SK-N-SH (cell line): Measurements from ENCODE around the gene ARMH2. TPM values are rescaled to one million over a fixed set of nuclear protein-coding genes. Genes with fewer than 3 reads are reported as not detected.

Source experiments
- CTCF ChIA-PET: fragments of 300-600, 350-600 bp; formaldehyde crosslinking; extraction: SDS; loops from one replicate; lab custom pipeline; 2021; lab: Yijun Ruan, JAX
- POLR2A ChIA-PET: fragments of 350-600 bp; sonication (Branson Sonifier 250); formaldehyde crosslinking; extraction: SDS; loops from one replicate; lab custom pipeline; 2020; ENCODE audit warnings: antibody characterized with exemption, inconsistent platforms; lab: Yijun Ruan, JAX
- DNase-seq: peaks from one replicate; pipeline ENCODE4 v3.0.0; 2012
- H2AFZ ChIP-seq: fragments of 200-600 bp; sonication (generic); 2 replicates; pipeline ENCODE4 v1.8.1; 2016; ENCODE audit warnings: antibody characterized with exemption, mild to moderate bottlenecking, low read depth
- H3F3A ChIP-seq: fragments of 200-600 bp; sonication (generic); replicated peaks from 2 replicates; pipeline ENCODE3; 2016; ENCODE audit warnings: antibody characterized with exemption, mild to moderate bottlenecking; ENCODE audit not compliant: insufficient read depth
- H3K27ac ChIP-seq, 2 experiments: fragments of 200-500 bp in 1 of 2; fragments of 200-600 bp in 1 of 2; sonication (Bioruptor generic) in 1 of 2; sonication (generic), shearing (Covaris generic) in 1 of 2; 2 replicates each; pipeline versions ENCODE4 v1.5.1 to v1.6.1; 2014 to 2016; ENCODE audit warnings: low read depth in 2 of 2, inconsistent platforms in 1 of 2, low read length in 1 of 2, mild to moderate bottlenecking in 1 of 2, mixed read lengths in 1 of 2
- H3K27me3 ChIP-seq: fragments of 200-600 bp; sonication (generic), shearing (Covaris generic); 2 replicates; pipeline ENCODE4 v1.6.1; 2016; ENCODE audit warnings: mixed run types; ENCODE audit not compliant: insufficient read depth
- H3K36me3 ChIP-seq, 2 experiments: fragments of 200-500 bp in 1 of 2; fragments of 200-600 bp in 1 of 2; sonication (Bioruptor generic) in 1 of 2; sonication (generic) in 1 of 2; replicated peaks in 1 of 2; 2 replicates each; pipeline versions ENCODE3 to v1.5.1; 2014 to 2016; ENCODE audit warnings: low read length in 1 of 2, mild to moderate bottlenecking in 1 of 2; ENCODE audit not compliant: insufficient read depth in 2 of 2, control insufficient read depth in 1 of 2
- H3K4me1 ChIP-seq, 2 experiments: fragments of 200-500 bp in 1 of 2; fragments of 200-600 bp in 1 of 2; sonication (Bioruptor generic) in 1 of 2; sonication (generic), shearing (Covaris generic) in 1 of 2; 2 replicates each; pipeline versions ENCODE4 v1.5.1 to v1.6.1; 2014 to 2016; ENCODE audit warnings: low read depth in 1 of 2, low read length in 1 of 2, mixed run types in 1 of 2; ENCODE audit not compliant: insufficient read depth in 2 of 2, control insufficient read depth in 1 of 2
- H3K4me2 ChIP-seq: fragments of 200-600 bp; sonication (generic), shearing (Covaris generic); 2 replicates; pipeline ENCODE4 v1.6.1; 2017; ENCODE audit warnings: mixed run types
- H3K4me3 ChIP-seq, 2 experiments: fragments of 200-500 bp in 1 of 2; fragments of 200-600 bp in 1 of 2; sonication (Bioruptor generic) in 1 of 2; sonication (generic), shearing (Covaris generic) in 1 of 2; 2 replicates each; pipeline versions ENCODE4 v1.5.1 to v1.8.1; 2014 to 2016; ENCODE audit warnings: low read depth in 2 of 2, inconsistent platforms in 1 of 2, low read length in 1 of 2, mild to moderate bottlenecking in 1 of 2, mixed read lengths in 1 of 2, moderate library complexity in 1 of 2
- H3K79me2 ChIP-seq: fragments of 200-600 bp; sonication (generic); 2 replicates; pipeline ENCODE4 v1.8.1; 2017; ENCODE audit warnings: mild to moderate bottlenecking; ENCODE audit not compliant: insufficient read depth
- H3K9ac ChIP-seq: fragments of 200-600 bp; sonication (generic); 2 replicates; pipeline ENCODE4 v1.6.1; 2017; ENCODE audit warnings: mixed run types
- H3K9me2 ChIP-seq: fragments of 200-600 bp; sonication (generic); 2 replicates; pipeline ENCODE4 v1.6.1; 2017; ENCODE audit warnings: mixed run types
- H3K9me3 ChIP-seq: fragments of 200-600 bp; sonication (generic); 2 replicates; pipeline ENCODE4 v1.6.1; 2017; ENCODE audit warnings: mixed run types, mild to moderate bottlenecking, moderate library complexity
- H4K20me1 ChIP-seq: fragments of 200-600 bp; sonication (generic); 2 replicates; pipeline ENCODE4 v1.6.1; 2017; ENCODE audit warnings: mild to moderate bottlenecking, mixed run types; ENCODE audit not compliant: insufficient read depth
- CHD2 ChIP-seq: fragments of 150-350 bp; IDR thresholded peaks from 2 replicates; pipeline ENCODE4 v1.6.1; 2018; ENCODE audit warnings: low read length; ENCODE audit not compliant: partially characterized antibody
- ELF1 ChIP-seq: IDR thresholded peaks from 2 replicates; pipeline ENCODE4 v1.4.0; 2012
- EZH2phosphoT487 ChIP-seq: fragments of 200-600 bp; sonication (generic); IDR thresholded peaks from 2 replicates; pipeline ENCODE4 v1.6.1; 2017; ENCODE audit warnings: low read depth, mixed run types, mild to moderate bottlenecking, antibody characterized with exemption, moderate library complexity, borderline replicate concordance
- FOSL2 ChIP-seq: IDR thresholded peaks from 2 replicates; pipeline ENCODE4 v1.4.0; 2012; ENCODE audit warnings: low read depth, mild to moderate bottlenecking, moderate library complexity, borderline replicate concordance
- FOXJ3 ChIP-seq: sonication (generic); formaldehyde crosslinking; IDR thresholded peaks from 2 replicates; pipeline ENCODE4 v1.5.1; 2020; ENCODE audit warnings: mild to moderate bottlenecking, missing genetic modification reagents
- FOXM1 ChIP-seq: IDR thresholded peaks from 2 replicates; pipeline ENCODE4 v1.4.0; 2012; ENCODE audit warnings: low read depth, mild to moderate bottlenecking
- MEF2A ChIP-seq: IDR thresholded peaks from 2 replicates; pipeline ENCODE4 v1.4.0; 2012; ENCODE audit warnings: low read depth, borderline replicate concordance
- NFIC ChIP-seq: IDR thresholded peaks from 2 replicates; pipeline ENCODE4 v1.4.0; 2012; ENCODE audit warnings: borderline replicate concordance
- NRF1 ChIP-seq: IDR thresholded peaks from 2 replicates; pipeline ENCODE4 v1.6.1; 2012; ENCODE audit warnings: low read depth, mild to moderate bottlenecking, low read length
- RAD21 ChIP-seq: IDR thresholded peaks from 2 replicates; pipeline ENCODE4 v1.6.1; 2012; ENCODE audit warnings: mild to moderate bottlenecking, low read length
- RFX5 ChIP-seq: IDR thresholded peaks from 2 replicates; pipeline ENCODE4 v1.6.1; 2012; ENCODE audit warnings: mild to moderate bottlenecking, improper control_type of control experiment, low read length
- SMC3 ChIP-seq: IDR thresholded peaks from 2 replicates; pipeline ENCODE4 v1.6.1; 2012; ENCODE audit warnings: low read depth, low read length, improper control_type of control experiment
- TCF12 ChIP-seq: IDR thresholded peaks from 2 replicates; pipeline ENCODE4 v1.4.0; 2012
- WGBS: methylation state at CpG from one replicate; pipeline ENCODE4 v1.1.6; 2017; ENCODE audit warnings: low lambda C conversion rate; 5-methylcytosine and 5-hydroxymethylcytosine counted together
- polyA plus RNA-seq, 3 experiments: library from polyadenylated mRNA; depleted of rRNA; stranded (reverse); fragments of >200 nt; gene quantifications; 2 replicates each; pipeline ENCODE4 v1.2.3, GENCODE V29; 2012
- TF ChIP-seq, protein P1 (sequence below): fragments of 200-600 bp; sonication (generic); IDR thresholded peaks from 2 replicates; pipeline ENCODE4 v1.6.1; 2017; ENCODE audit warnings: antibody characterized with exemption, mild to moderate bottlenecking, moderate library complexity
- TF ChIP-seq, protein P2 (sequence below): fragments of 150-350 bp; IDR thresholded peaks from 2 replicates; pipeline ENCODE4 v1.6.1; 2017; ENCODE audit warnings: antibody characterized with exemption, low read length, low read depth, borderline replicate concordance
- TF ChIP-seq, protein P3 (sequence below): IDR thresholded peaks from 2 replicates; pipeline ENCODE4 v1.4.0; 2012; ENCODE audit warnings: low read depth, borderline replicate concordance
- TF ChIP-seq, protein P4 (sequence below): IDR thresholded peaks from 2 replicates; pipeline ENCODE4 v1.4.0; 2012; ENCODE audit warnings: low read depth, borderline replicate concordance
- TF ChIP-seq, protein P5 (sequence below): IDR thresholded peaks from 2 replicates; pipeline ENCODE4 v1.6.1; 2012; ENCODE audit warnings: mild to moderate bottlenecking, low read depth, low read length, moderate library complexity

ARMH2 gene
- polyA plus RNA-seq, 1 of the 3 experiments (the other 2 are of a cell fraction) = not detected

DNA sequence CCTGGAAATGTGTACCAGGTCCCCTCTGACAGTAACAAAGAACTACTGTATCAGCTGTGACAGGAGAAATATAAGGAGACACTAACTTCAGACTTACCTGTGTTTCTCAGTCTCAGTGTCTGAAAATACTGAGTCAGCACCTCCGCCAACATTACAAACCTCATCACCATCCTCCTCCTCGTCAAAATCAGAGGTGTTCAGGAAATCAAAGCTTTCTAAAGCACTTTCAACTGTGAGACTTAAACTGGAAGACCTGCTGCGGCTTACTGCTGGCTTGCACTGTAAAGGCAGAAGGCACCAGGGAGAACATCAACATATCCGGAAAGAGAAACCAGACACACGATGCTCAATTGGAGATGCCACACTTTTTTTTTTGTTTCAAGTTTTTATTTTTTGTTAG, 40.3 kb upstream of the ARMH2 start:
- Histone ChIP-seq H3K79me2 (no peaks in the 10 kb centered on the region), H3K4me1 (no peaks in the 10 kb centered on the region; a peak in 1 of 4 replicates), H3K27me3 (no peaks in the 10 kb centered on the region), H3K9ac (no peak overlapping the region), H3K36me3 (no peaks in the 10 kb centered on the region), H3K9me2 (no peaks in the 10 kb centered on the region), H3K4me3 (no peak overlapping the region), H3K4me2 (no peak overlapping the region), H3F3A (no peaks in the 10 kb centered on the region), H3K9me3 (no peaks in the 10 kb centered on the region), H4K20me1 (no peaks in the 10 kb centered on the region), H3K27ac (no peak overlapping the region), H2AFZ (no peak overlapping the region)
- 74% methylated on average over 5 of the region's 5 CpGs for WGBS
- TF ChIP-seq, protein P1, sequence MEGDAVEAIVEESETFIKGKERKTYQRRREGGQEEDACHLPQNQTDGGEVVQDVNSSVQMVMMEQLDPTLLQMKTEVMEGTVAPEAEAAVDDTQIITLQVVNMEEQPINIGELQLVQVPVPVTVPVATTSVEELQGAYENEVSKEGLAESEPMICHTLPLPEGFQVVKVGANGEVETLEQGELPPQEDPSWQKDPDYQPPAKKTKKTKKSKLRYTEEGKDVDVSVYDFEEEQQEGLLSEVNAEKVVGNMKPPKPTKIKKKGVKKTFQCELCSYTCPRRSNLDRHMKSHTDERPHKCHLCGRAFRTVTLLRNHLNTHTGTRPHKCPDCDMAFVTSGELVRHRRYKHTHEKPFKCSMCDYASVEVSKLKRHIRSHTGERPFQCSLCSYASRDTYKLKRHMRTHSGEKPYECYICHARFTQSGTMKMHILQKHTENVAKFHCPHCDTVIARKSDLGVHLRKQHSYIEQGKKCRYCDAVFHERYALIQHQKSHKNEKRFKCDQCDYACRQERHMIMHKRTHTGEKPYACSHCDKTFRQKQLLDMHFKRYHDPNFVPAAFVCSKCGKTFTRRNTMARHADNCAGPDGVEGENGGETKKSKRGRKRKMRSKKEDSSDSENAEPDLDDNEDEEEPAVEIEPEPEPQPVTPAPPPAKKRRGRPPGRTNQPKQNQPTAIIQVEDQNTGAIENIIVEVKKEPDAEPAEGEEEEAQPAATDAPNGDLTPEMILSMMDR = no peak
- no peak for TF ChIP-seq ELF1
- TF ChIP-seq TCF12 = no peak
- no peak for TF ChIP-seq EZH2phosphoT487
- TF ChIP-seq, protein P2, sequence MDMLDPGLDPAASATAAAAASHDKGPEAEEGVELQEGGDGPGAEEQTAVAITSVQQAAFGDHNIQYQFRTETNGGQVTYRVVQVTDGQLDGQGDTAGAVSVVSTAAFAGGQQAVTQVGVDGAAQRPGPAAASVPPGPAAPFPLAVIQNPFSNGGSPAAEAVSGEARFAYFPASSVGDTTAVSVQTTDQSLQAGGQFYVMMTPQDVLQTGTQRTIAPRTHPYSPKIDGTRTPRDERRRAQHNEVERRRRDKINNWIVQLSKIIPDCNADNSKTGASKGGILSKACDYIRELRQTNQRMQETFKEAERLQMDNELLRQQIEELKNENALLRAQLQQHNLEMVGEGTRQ = no peak
- no peak for TF ChIP-seq RAD21
- no peak for TF ChIP-seq MEF2A
- TF ChIP-seq CHD2 = no peak
- TF ChIP-seq FOXJ3 (CRISPR knock-in tag) = no peak
- TF ChIP-seq NRF1 = no peak
- POLR2A ChIA-PET = no interaction called here
- CTCF ChIA-PET = no interaction called here
- no peak for DNase-seq

DNA sequence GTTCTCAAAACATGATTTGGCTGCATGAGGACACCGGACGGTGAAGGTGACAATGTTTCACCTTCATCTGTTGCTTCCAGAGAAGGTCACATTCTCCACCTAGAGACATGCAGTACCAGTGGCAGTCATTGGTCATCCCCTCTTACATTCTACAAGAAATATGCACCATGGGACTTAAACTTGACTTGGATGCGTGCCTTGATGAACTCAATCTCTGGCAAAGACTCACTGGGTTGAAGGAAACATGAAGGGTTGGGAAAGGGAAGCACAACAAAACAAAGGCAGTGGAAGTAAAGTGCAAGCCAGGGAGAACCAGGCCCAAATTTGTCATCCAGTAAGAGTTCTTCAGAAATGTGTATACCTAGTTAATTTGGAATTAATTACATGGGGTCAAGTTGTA, 39.4 kb upstream of the ARMH2 start:
- Histone ChIP-seq H3K79me2 (no peaks in the 10 kb centered on the region), H3K27ac (no peak overlapping the region), H3K9me2 (no peaks in the 10 kb centered on the region), H3K9me3 (no peaks in the 10 kb centered on the region), H4K20me1 (no peaks in the 10 kb centered on the region), H3K9ac (no peak overlapping the region), H3K36me3 (no peaks in the 10 kb centered on the region), H3K27me3 (no peaks in the 10 kb centered on the region), H2AFZ (no peak overlapping the region), H3K4me3 (no peak overlapping the region), H3K4me2 (no peak overlapping the region), H3F3A (no peaks in the 10 kb centered on the region), H3K4me1 (no peaks in the 10 kb centered on the region; a peak in 1 of 4 replicates)
- DNase-seq = no peak
- ChIA-PET POLR2A (no interaction called here), CTCF (no interaction called here)
- WGBS = 94% methylated on average over 3 of the region's 3 CpGs
- TF ChIP-seq FOSL2 = no peak
- no peak for TF ChIP-seq RAD21
- no peak for TF ChIP-seq SMC3
- TF ChIP-seq RFX5 = no peak
- no peak for TF ChIP-seq FOXM1
- no peak for TF ChIP-seq NRF1
- no peak for TF ChIP-seq NFIC
- TF ChIP-seq, protein P3, sequence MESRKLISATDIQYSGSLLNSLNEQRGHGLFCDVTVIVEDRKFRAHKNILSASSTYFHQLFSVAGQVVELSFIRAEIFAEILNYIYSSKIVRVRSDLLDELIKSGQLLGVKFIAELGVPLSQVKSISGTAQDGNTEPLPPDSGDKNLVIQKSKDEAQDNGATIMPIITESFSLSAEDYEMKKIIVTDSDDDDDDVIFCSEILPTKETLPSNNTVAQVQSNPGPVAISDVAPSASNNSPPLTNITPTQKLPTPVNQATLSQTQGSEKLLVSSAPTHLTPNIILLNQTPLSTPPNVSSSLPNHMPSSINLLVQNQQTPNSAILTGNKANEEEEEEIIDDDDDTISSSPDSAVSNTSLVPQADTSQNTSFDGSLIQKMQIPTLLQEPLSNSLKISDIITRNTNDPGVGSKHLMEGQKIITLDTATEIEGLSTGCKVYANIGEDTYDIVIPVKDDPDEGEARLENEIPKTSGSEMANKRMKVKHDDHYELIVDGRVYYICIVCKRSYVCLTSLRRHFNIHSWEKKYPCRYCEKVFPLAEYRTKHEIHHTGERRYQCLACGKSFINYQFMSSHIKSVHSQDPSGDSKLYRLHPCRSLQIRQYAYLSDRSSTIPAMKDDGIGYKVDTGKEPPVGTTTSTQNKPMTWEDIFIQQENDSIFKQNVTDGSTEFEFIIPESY = no peak
- TF ChIP-seq, protein P4, sequence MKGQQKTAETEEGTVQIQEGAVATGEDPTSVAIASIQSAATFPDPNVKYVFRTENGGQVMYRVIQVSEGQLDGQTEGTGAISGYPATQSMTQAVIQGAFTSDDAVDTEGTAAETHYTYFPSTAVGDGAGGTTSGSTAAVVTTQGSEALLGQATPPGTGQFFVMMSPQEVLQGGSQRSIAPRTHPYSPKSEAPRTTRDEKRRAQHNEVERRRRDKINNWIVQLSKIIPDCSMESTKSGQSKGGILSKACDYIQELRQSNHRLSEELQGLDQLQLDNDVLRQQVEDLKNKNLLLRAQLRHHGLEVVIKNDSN = no peak
- TF ChIP-seq, protein P5, sequence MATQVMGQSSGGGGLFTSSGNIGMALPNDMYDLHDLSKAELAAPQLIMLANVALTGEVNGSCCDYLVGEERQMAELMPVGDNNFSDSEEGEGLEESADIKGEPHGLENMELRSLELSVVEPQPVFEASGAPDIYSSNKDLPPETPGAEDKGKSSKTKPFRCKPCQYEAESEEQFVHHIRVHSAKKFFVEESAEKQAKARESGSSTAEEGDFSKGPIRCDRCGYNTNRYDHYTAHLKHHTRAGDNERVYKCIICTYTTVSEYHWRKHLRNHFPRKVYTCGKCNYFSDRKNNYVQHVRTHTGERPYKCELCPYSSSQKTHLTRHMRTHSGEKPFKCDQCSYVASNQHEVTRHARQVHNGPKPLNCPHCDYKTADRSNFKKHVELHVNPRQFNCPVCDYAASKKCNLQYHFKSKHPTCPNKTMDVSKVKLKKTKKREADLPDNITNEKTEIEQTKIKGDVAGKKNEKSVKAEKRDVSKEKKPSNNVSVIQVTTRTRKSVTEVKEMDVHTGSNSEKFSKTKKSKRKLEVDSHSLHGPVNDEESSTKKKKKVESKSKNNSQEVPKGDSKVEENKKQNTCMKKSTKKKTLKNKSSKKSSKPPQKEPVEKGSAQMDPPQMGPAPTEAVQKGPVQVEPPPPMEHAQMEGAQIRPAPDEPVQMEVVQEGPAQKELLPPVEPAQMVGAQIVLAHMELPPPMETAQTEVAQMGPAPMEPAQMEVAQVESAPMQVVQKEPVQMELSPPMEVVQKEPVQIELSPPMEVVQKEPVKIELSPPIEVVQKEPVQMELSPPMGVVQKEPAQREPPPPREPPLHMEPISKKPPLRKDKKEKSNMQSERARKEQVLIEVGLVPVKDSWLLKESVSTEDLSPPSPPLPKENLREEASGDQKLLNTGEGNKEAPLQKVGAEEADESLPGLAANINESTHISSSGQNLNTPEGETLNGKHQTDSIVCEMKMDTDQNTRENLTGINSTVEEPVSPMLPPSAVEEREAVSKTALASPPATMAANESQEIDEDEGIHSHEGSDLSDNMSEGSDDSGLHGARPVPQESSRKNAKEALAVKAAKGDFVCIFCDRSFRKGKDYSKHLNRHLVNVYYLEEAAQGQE = no peak
- TF ChIP-seq EZH2phosphoT487 = no peak
- TF ChIP-seq, protein P2 = no peak
